GM12864 (cell line): ENCODE measurements around the gene ATP13A5.

ENCODE experiments used
- DNase-seq: peaks from one replicate; pipeline ENCODE4 v3.0.0-alpha.2; 2011; ENCODE audit warnings: low read depth
- H3K4me3 ChIP-seq: 2 replicates; pipeline ENCODE4 v1.5.1; 2011; ENCODE audit warnings: mild to moderate bottlenecking, low read depth, low read length, control low read depth
- CTCF ChIP-seq: IDR thresholded peaks from 2 replicates; pipeline ENCODE4 v1.5.1; 2011; ENCODE audit warnings: low read depth, mild to moderate bottlenecking, moderate library complexity, low read length, control low read depth, inconsistent platforms; ENCODE audit errors: missing control alignments

The ATP13A5 gene

DNA sequence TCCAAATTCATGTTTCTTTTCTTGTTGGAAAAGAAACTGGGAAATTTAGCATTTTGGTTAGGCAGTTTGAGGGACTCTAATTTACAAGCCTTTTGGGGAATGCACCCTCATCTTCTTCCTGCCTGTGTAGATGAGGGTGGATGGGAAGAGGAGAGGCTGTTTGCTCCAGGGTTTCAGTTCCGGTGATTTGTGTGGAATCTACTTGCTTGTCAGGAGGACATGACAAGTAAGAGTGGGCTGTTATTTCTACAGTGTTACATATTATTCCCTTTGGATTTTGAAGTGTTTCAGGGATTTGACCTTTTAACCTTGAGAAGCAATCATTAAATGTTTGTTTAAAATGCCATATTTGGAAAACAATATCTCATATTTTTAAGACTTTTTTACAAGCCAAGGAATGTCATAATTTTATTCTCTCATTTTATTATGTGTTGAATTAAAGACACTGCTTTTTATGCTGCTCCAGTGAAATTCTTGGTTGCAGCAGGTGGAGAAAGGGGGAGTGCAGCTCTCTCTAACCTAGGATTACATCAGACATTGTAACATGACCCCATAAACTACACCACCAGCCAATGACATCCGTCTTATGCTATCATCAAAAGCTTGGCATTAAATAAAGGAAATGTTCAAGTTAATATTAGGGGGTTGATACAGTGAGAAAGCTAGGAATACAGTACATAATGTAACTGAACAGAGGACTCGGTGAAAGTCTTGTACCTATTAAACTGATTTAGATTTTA lies 107.3 kb downstream of the ATP13A5 start:
- DNase-seq, result no peak
- no peak overlapping the region for H3K4me3 ChIP-seq
- TF ChIP-seq CTCF, result no peak

DNA sequence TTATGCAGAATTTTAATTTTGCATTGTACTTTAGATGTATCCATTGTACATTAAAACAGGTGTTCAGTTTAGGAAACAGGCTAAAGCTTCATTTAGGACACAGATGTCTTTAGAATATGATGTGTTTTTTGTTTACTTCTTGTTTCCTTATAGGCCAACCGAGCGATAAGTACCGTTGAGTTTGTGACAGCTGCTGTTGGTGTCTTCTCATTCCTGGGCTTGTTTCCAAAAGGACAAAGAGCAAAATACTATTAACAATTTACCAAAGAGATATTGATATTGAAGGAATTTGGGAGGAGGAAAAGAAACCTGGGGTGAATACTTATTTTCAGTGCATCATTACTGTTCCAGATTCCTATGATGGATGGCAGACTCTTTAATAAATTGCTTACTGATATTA lies 108.1 kb downstream of the ATP13A5 start:
- no peak for TF ChIP-seq CTCF
- no peak for DNase-seq

DNA sequence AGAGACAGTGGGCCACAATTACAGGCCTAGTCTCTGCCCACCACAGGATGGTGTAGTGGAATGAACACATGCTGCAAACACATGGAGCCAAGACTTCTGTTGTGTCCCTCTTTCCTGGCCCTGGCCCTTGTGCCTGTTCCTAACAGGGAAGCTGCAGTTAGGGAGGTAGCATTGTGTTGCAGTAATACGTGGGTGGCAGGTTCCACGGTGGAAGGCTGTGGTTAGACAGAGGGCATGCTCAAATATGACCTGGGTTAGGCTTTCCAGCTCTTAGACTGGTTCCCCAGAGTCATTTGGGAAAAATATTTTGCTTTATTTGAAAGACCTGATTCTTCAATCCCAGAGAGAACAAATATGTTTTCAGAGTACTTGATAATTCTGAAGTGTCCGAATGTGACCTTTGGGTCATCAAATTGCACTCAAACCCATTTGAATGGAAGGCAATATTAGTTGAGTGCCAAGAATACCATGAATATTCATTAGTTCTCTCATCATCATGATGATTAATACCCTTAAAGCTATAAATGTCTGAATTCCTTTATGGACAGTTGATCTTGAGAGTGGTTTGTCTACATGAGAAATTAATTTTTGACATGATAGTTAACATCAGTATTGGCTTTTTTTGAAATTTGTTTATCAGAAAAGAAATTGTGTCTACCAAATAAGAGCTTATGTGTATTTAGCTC lies 109.1 kb downstream of the ATP13A5 start:
- no peak for DNase-seq
- no peak overlapping the region for H3K4me3 ChIP-seq
- TF ChIP-seq CTCF, result no peak

More for the DNA sequence above, 108.1 kb downstream of the ATP13A5 start:
- no peak overlapping the region for H3K4me3 ChIP-seq

- no peak overlapping the region for H3K4me3 ChIP-seq
- DNase-seq, result no peak
- no peak for TF ChIP-seq CTCF
Measured at GRCh38 chr3:193262707-193263106, 115.8 kb downstream of the ATP13A5 start.

GRCh38 chr3:193261970-193262369 lies 116.6 kb downstream of the ATP13A5 start:
- no peak for DNase-seq
- no peak for TF ChIP-seq CTCF
- no peak overlapping the region for H3K4me3 ChIP-seq

DNA sequence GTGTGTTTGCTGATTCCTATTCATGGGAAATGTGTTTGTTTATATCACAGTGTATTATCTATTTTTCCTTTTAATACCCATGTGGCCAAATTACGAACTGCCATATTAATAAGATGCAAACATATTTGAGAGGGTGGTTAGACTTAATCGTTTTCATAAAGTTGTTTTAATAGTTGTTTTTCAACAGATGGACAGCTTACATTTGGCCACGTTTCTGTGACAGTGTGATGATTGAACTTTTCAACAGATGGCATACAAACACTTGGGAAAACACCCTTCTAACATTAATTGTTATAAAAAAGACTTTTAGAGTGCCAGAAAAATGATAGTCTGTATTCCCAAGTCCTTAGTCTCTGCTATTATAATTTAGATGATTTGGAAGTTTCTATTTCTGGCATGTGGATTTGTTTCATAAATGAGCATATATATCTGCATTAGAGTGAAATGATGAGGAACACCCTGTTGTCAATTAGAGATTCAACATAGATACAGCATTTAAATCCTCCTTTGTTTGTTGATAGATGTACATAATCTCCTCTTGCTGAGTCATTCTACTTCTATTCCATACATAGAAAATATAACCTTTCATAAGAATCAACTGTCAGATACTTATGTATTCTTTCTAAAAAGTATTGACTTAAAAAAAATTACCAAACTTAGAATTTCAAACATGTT lies 124.4 kb downstream of the ATP13A5 start:
- H3K4me3 ChIP-seq, result no peak overlapping the region
- TF ChIP-seq CTCF, result no peak
- DNase-seq, result no peak
